GM18505 (cell line): ENCODE data around the gene PIEZO2.

ENCODE experiments used
- ATAC-seq: cut with Tn5 transposase; IDR thresholded peaks from one replicate; pipeline ENCODE4 v1.9.1; 2021; ENCODE audit not compliant: unreplicated experiment
- POLR2A ChIP-seq: IDR thresholded peaks from 4 replicates; pipeline ENCODE4 v1.6.1; 2011; ENCODE audit warnings: borderline replicate concordance; ENCODE audit not compliant: insufficient read depth, insufficient read length; ENCODE audit errors: extremely low read depth

The PIEZO2 gene

GRCh38 chr18:10713409-10713808 lies 436.0 kb downstream of the PIEZO2 start:
- no peak for TF ChIP-seq POLR2A

GRCh38 chr18:10707294-10707693 lies 442.1 kb downstream of the PIEZO2 start:
- no peak for ATAC-seq
- no peak for TF ChIP-seq POLR2A

More at GRCh38 chr18:10713409-10713808, 436.0 kb downstream of the PIEZO2 start:
- ATAC-seq: no peak

GRCh38 chr18:10705786-10706185 lies 443.6 kb downstream of the PIEZO2 start:
- no peak for TF ChIP-seq POLR2A

GRCh38 chr18:10705291-10705690 lies 444.1 kb downstream of the PIEZO2 start:
- ATAC-seq: no peak
- no peak for TF ChIP-seq POLR2A

More at GRCh38 chr18:10705786-10706185, 443.6 kb downstream of the PIEZO2 start:
- ATAC-seq: no peak

GRCh38 chr18:10702206-10702605 lies 447.2 kb downstream of the PIEZO2 start:
- no peak for TF ChIP-seq POLR2A
- ATAC-seq: no peak

GRCh38 chr18:10690366-10690765 lies 459.0 kb downstream of the PIEZO2 start:
- no peak for ATAC-seq
- TF ChIP-seq POLR2A: no peak

- TF ChIP-seq POLR2A: no peak
- ATAC-seq: no peak
Measured at GRCh38 chr18:10690035-10690329, 459.4 kb downstream of the PIEZO2 start.

- ATAC-seq: no peak
- no peak for TF ChIP-seq POLR2A
Measured at GRCh38 chr18:10689236-10690034, 459.9 kb downstream of the PIEZO2 start.

- TF ChIP-seq POLR2A: no peak
- ATAC-seq: no peak
Measured at GRCh38 chr18:10688766-10689165, 460.6 kb downstream of the PIEZO2 start.

- no peak for ATAC-seq
- no peak for TF ChIP-seq POLR2A
Measured at GRCh38 chr18:10687161-10687925, 462.0 kb downstream of the PIEZO2 start.

GRCh38 chr18:10686308-10686707 lies 463.1 kb downstream of the PIEZO2 start:
- ATAC-seq: no peak
- no peak for TF ChIP-seq POLR2A

GRCh38 chr18:10685484-10685883 lies 463.9 kb downstream of the PIEZO2 start:
- ATAC-seq: no peak
- TF ChIP-seq POLR2A: no peak

GRCh38 chr18:10682368-10682714 lies 467.0 kb downstream of the PIEZO2 start:
- ATAC-seq: no peak
- no peak for TF ChIP-seq POLR2A

GRCh38 chr18:10681581-10682367 lies 467.6 kb downstream of the PIEZO2 start:
- no peak for TF ChIP-seq POLR2A
- no peak for ATAC-seq

- no peak for TF ChIP-seq POLR2A
Measured at GRCh38 chr18:10680271-10680596, 469.1 kb downstream of the PIEZO2 start.

More at GRCh38 chr18:10680271-10680596, 469.1 kb downstream of the PIEZO2 start:
- no peak for ATAC-seq
